HG03064 (cell line): ENCODE data around the gene SMYD3.
"Not testable (repeated sequence)": the region's sequence is repeated elsewhere in the genome, so short reads cannot be mapped to it uniquely, and the experiment has no call there.

Experiments
- ATAC-seq: cut with Tn5 transposase; IDR thresholded peaks from one replicate; pipeline ENCODE4 v1.9.1; 2021; ENCODE audit warnings: low read depth; ENCODE audit not compliant: unreplicated experiment

The SMYD3 gene

GRCh38 chr1:245771511-245772281 lies 735.4 kb downstream of the SMYD3 start:
- ATAC-seq: no peak

- ATAC-seq: no peak
Measured at GRCh38 chr1:245770156-245770555, 736.9 kb downstream of the SMYD3 start.

- ATAC-seq: no peak
Measured at GRCh38 chr1:245768596-245768995, 738.5 kb downstream of the SMYD3 start.

GRCh38 chr1:245765230-245766000 lies 741.7 kb downstream of the SMYD3 start:
- ATAC-seq: no peak

- ATAC-seq: no peak
Measured at GRCh38 chr1:245763873-245764331, 743.2 kb downstream of the SMYD3 start.

GRCh38 chr1:245762396-245762910 lies 744.6 kb downstream of the SMYD3 start:
- no peak for ATAC-seq

- ATAC-seq: no peak
Measured at GRCh38 chr1:245760301-245760700, 746.8 kb downstream of the SMYD3 start.

- no peak for ATAC-seq
Measured at GRCh38 chr1:245754463-245754961, 752.6 kb downstream of the SMYD3 start.

GRCh38 chr1:245753807-245754206 lies 753.3 kb downstream of the SMYD3 start:
- ATAC-seq: no peak

- ATAC-seq: no peak
Measured at GRCh38 chr1:245752561-245752960, 754.5 kb downstream of the SMYD3 start.

- ATAC-seq: no peak
Measured at GRCh38 chr1:245751726-245752470, 755.2 kb downstream of the SMYD3 start.

- no peak for ATAC-seq
Measured at GRCh38 chr1:245751116-245751515, 756.0 kb downstream of the SMYD3 start.

- no peak for ATAC-seq
Measured at GRCh38 chr1:245750261-245750660, 756.8 kb downstream of the SMYD3 start.

GRCh38 chr1:245749053-245749452 lies 758.0 kb downstream of the SMYD3 start:
- ATAC-seq: no peak

GRCh38 chr1:245748646-245749045 lies 758.4 kb downstream of the SMYD3 start:
- ATAC-seq: no peak

- no peak for ATAC-seq
Measured at GRCh38 chr1:245748240-245748639, 758.8 kb downstream of the SMYD3 start.

- no peak for ATAC-seq
Measured at GRCh38 chr1:245742896-245743295, 764.2 kb downstream of the SMYD3 start.

GRCh38 chr1:245740336-245740735 lies 766.7 kb downstream of the SMYD3 start:
- not testable (repeated sequence) for ATAC-seq

- no peak for ATAC-seq
Measured at GRCh38 chr1:245730801-245731200, 776.3 kb downstream of the SMYD3 start.

- ATAC-seq: not testable (repeated sequence)
Measured at GRCh38 chr1:245728035-245728434, 779.0 kb downstream of the SMYD3 start.

GRCh38 chr1:245721488-245721887 lies 785.6 kb downstream of the SMYD3 start:
- ATAC-seq: no peak
